Dendritic cell treated with granulocyte-macrophage colony-stimulating factor and Interleukin-4, amounts not matched to agents 40 ng/mL and 50 ng/mL, for 4 days (primary cell): Measurements from ENCODE around the gene AK4.

Experiments
- H3K27ac Mint-ChIP-seq: one replicate; pipeline ENCODE4 v1.8.0; 2022; ENCODE audit warnings: mild to moderate bottlenecking, mixed read lengths
- H3K27me3 Mint-ChIP-seq: one replicate; pipeline ENCODE4 v1.8.0; 2022; ENCODE audit warnings: mild to moderate bottlenecking, mixed read lengths
- H3K36me3 Mint-ChIP-seq: one replicate; pipeline ENCODE4 v1.8.0; 2022; ENCODE audit warnings: low read depth, mixed read lengths
- H3K4me1 Mint-ChIP-seq: one replicate; pipeline ENCODE4 v1.8.0; 2022; ENCODE audit warnings: low read depth, mixed read lengths
- H3K4me3 Mint-ChIP-seq: one replicate; pipeline ENCODE4 v1.8.0; 2022; ENCODE audit warnings: mild to moderate bottlenecking, moderate library complexity, mixed read lengths
- H3K9me3 Mint-ChIP-seq: one replicate; pipeline ENCODE4 v1.8.0; 2022; ENCODE audit warnings: mixed read lengths
- intact Hi-C: fragments of 100-400 bp; cut with micrococcal nuclease; formaldehyde crosslinking; loops from one replicate; pipeline ENCODE4 v1.15.0; 2022

The AK4 gene

GRCh38 chr1:65176056-65176450, 28.1 kb downstream of the AK4 start:
- Mint-ChIP-seq H3K4me3 (no peak overlapping the region), H3K27me3 (peaks cover 3% of the 10 kb centered on the region), H3K9me3 (no peaks in the 10 kb centered on the region), H3K4me1 (peaks cover 61% of the 10 kb centered on the region), H3K27ac (peak overlapping the region; percentile 43), H3K36me3 (no peaks in the 10 kb centered on the region)
- intact Hi-C loops = no loop called here

- no peaks in the 10 kb centered on the region for H3K36me3 Mint-ChIP-seq
- peak overlapping the region; percentile 43 for H3K27ac Mint-ChIP-seq
- H3K4me3 Mint-ChIP-seq = peak overlapping the region; percentile 20
- H3K4me1 Mint-ChIP-seq = peaks cover 63% of the 10 kb centered on the region
- no peaks in the 10 kb centered on the region for H3K9me3 Mint-ChIP-seq
- intact Hi-C loops = no loop called here
- peaks cover 3% of the 10 kb centered on the region for H3K27me3 Mint-ChIP-seq
These were observed 28.6 kb downstream of the AK4 start for GRCh38 chr1:65176591-65176990.

DNA sequence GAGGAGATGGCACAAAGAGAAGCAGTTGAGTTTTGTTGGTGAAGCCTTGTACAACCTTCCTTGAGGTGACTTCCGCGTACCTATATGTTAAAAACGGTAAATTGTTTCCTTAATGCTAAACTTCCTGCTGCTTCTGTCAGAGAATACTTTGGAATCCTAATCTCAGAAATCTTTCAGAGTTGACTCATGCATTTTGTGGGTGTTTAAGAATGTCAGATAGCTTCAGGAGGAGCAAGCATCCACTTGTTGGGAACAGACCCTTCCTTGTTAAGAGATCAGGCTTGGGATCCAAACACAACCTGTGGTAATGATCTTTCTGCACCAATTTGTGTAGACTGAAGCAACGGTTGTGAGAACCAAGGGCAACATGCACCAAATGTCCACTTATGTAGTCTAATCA, 29.5 kb downstream of the AK4 start:
- H3K4me3 Mint-ChIP-seq = no peak overlapping the region
- no peaks in the 10 kb centered on the region for H3K9me3 Mint-ChIP-seq
- intact Hi-C loops = no loop called here
- peaks cover 3% of the 10 kb centered on the region for H3K27me3 Mint-ChIP-seq
- H3K27ac Mint-ChIP-seq = no peak overlapping the region
- H3K36me3 Mint-ChIP-seq = no peaks in the 10 kb centered on the region
- H3K4me1 Mint-ChIP-seq = peaks cover 63% of the 10 kb centered on the region

DNA sequence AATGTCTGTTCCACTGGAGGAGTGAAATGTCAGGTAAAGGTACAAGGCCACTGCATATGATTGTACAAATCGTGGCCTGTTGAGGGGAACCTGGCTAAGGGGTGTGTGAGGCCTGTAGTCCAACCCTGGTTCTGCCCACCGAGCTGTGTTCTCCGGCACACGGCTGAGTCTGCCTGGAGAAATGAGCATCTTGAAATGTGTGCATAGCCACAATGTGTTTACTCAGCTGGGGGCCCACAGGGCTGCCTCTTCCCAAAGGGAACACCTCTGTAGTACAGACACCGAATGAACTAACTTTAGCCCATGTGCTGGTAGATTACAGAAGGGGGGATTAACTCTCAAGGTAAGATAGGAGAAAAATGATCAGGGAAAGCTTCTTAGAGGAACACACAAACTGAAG, 30.2 kb downstream of the AK4 start:
- Mint-ChIP-seq H3K27me3 (peaks cover 3% of the 10 kb centered on the region), H3K36me3 (no peaks in the 10 kb centered on the region), H3K4me3 (no peak overlapping the region), H3K27ac (no peak overlapping the region), H3K9me3 (no peaks in the 10 kb centered on the region), H3K4me1 (peaks cover 57% of the 10 kb centered on the region)
- intact Hi-C loops = no loop called here

DNA sequence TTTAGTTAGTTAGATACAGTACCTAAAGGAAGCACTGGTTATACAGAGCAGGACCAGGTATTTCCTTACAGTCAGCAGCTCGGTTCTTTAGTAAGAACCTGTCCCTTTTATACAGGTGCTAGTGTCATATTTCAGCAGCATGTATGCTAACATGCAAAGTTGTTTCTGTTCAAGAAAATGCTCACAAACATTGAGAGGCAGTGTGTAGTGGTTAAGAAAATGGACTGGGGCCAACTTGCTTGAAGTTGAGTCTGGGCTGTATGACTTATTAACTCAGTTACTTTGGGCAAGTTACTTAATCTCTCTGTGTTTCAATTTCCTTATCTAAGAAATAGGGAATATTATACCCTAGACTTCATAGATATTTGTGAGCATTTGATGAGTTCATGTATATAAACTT, 31.1 kb downstream of the AK4 start:
- H3K9me3 Mint-ChIP-seq = no peaks in the 10 kb centered on the region
- H3K27me3 Mint-ChIP-seq = peaks cover 3% of the 10 kb centered on the region

GRCh38 chr1:65180977-65181376, 33.0 kb downstream of the AK4 start:
- peaks cover 3% of the 10 kb centered on the region for H3K27me3 Mint-ChIP-seq
- no peak overlapping the region for H3K4me3 Mint-ChIP-seq
- H3K4me1 Mint-ChIP-seq = peaks cover 31% of the 10 kb centered on the region
- no peak overlapping the region for H3K27ac Mint-ChIP-seq
- intact Hi-C loops = no loop called here
- H3K9me3 Mint-ChIP-seq = no peaks in the 10 kb centered on the region
- no peaks in the 10 kb centered on the region for H3K36me3 Mint-ChIP-seq

More for the DNA sequence above, 31.1 kb downstream of the AK4 start:
- Mint-ChIP-seq H3K4me1 (peaks cover 47% of the 10 kb centered on the region), H3K36me3 (no peaks in the 10 kb centered on the region), H3K27ac (no peak overlapping the region), H3K4me3 (no peak overlapping the region)
- intact Hi-C loops = no loop called here

- H3K27ac Mint-ChIP-seq = no peak overlapping the region
- peaks cover 3% of the 10 kb centered on the region for H3K27me3 Mint-ChIP-seq
- H3K4me1 Mint-ChIP-seq = peaks cover 29% of the 10 kb centered on the region
- H3K36me3 Mint-ChIP-seq = no peaks in the 10 kb centered on the region
- H3K9me3 Mint-ChIP-seq = no peaks in the 10 kb centered on the region
- no peak overlapping the region for H3K4me3 Mint-ChIP-seq
- intact Hi-C loops = no loop called here
These were observed 34.8 kb downstream of the AK4 start for GRCh38 chr1:65182658-65183268.

- intact Hi-C loops = no loop called here
- Mint-ChIP-seq H3K36me3 (peaks cover 41% of the 10 kb centered on the region), H3K4me1 (peaks cover 24% of the 10 kb centered on the region), H3K9me3 (no peaks in the 10 kb centered on the region), H3K27me3 (no peaks in the 10 kb centered on the region), H3K27ac (peak overlapping the region; percentile 26), H3K4me3 (no peak overlapping the region)
These were observed 41.6 kb downstream of the AK4 start for GRCh38 chr1:65189576-65190115.

DNA sequence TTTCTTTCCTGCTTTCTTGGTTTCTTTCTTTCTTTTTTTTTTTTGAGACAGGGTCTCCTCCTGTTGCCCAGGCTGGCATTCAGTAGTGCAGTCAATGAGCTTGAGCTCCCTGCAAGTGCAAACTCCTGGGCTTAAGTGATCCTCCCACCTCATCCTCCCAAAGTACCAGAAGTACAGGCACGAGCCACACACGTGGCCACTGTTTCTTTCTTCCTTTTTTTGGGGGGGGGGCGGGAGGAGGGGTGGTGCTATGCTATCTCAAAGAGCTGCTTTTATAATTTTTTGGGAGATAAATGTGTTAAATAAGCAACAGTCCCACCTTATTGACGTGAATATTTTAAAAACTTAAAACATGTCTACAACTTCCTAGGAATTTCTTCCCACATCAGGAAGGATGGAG, 42.2 kb downstream of the AK4 start:
- Mint-ChIP-seq H3K27ac (peak overlapping the region; percentile 26), H3K4me1 (peaks cover 24% of the 10 kb centered on the region), H3K4me3 (no peak overlapping the region), H3K9me3 (no peaks in the 10 kb centered on the region), H3K27me3 (no peaks in the 10 kb centered on the region), H3K36me3 (peaks cover 43% of the 10 kb centered on the region)
- intact Hi-C loops = no loop called here

DNA sequence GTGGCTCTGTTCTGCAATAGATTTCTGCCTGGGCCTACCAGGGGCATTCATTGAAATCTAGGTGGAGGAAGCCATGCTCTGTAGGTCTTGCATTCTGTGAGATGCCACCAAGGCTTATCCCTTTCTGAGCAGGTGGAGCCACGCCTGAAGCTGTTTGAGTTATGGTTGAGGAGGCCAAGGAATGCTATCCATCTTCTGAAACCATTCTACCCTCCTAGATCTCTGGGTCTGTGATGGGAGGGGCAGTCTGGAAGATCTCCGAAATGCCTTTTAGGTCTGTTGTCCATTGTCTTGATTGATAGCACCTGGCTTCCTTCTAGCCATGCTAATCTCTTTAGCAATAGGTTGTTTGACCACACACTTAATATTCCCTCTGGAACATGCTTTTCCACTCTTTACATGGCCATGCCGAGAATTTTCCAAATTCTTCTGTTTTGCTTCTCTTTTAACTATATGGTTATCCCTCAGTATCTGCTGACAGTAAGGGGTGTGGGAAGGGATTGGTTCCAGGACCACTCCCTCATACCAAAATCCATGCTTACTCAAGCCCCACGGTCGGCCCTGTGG, 45.2 kb downstream of the AK4 start:
- intact Hi-C loops = no loop called here
- no peak overlapping the region for H3K27ac Mint-ChIP-seq
- peaks cover 26% of the 10 kb centered on the region for H3K4me1 Mint-ChIP-seq
- no peaks in the 10 kb centered on the region for H3K9me3 Mint-ChIP-seq
- peaks cover 45% of the 10 kb centered on the region for H3K36me3 Mint-ChIP-seq
- no peak overlapping the region for H3K4me3 Mint-ChIP-seq
- no peaks in the 10 kb centered on the region for H3K27me3 Mint-ChIP-seq

- H3K4me3 Mint-ChIP-seq = no peak overlapping the region
- no peaks in the 10 kb centered on the region for H3K27me3 Mint-ChIP-seq
- H3K4me1 Mint-ChIP-seq = peaks cover 18% of the 10 kb centered on the region
- intact Hi-C loops = no loop called here
- no peak overlapping the region for H3K27ac Mint-ChIP-seq
- peaks cover 47% of the 10 kb centered on the region for H3K36me3 Mint-ChIP-seq
- H3K9me3 Mint-ChIP-seq = no peaks in the 10 kb centered on the region
These were observed 47.8 kb downstream of the AK4 start for GRCh38 chr1:65195495-65196417.

DNA sequence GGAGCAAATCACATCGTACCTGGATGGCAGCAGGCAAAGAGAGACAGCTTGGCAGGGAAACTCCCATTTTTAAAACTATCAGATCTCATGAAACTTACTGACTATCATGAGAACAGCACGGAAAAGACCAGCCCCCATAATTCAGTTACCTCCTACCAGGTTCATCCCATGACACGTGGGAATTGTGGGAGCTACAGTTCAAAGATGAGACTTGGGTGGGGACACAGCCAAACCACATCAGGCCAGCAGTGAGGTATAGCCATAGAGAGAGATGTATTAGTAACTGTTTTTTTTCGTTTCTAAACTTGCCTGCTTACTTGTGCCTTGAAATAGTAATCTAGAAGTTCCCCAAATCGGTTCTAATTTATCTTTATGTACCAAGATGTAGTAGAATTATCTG, 48.9 kb downstream of the AK4 start:
- Mint-ChIP-seq H3K4me3 (no peak overlapping the region), H3K4me1 (peaks cover 25% of the 10 kb centered on the region), H3K27me3 (no peaks in the 10 kb centered on the region), H3K9me3 (no peaks in the 10 kb centered on the region), H3K36me3 (peaks cover 46% of the 10 kb centered on the region), H3K27ac (no peak overlapping the region)
- intact Hi-C loops = no loop called here

DNA sequence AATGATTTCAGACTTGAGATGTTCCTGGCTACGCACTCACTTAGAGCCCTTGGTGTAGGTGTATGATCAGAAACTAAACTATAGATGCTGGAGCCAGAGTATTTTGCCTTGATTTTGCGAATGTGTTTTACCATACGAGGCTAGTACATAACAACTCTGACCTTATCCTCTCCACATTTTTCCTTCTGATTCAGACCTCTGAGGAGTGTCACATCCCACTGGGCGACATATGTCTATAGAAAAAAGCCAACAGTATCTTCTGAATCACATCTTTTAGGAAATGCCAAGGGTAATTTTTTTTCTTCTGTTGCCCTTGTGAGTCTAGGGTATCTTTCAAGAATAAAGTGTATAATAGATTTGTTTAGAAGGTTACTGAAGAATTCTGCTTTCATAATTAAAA, 49.6 kb downstream of the AK4 start:
- Mint-ChIP-seq H3K36me3 (peaks cover 39% of the 10 kb centered on the region), H3K4me3 (no peak overlapping the region), H3K4me1 (peaks cover 25% of the 10 kb centered on the region)

GRCh38 chr1:65198096-65198495, 50.1 kb downstream of the AK4 start:
- peaks cover 35% of the 10 kb centered on the region for H3K36me3 Mint-ChIP-seq

More for the DNA sequence above, 49.6 kb downstream of the AK4 start:
- Mint-ChIP-seq H3K9me3 (no peaks in the 10 kb centered on the region), H3K27me3 (no peaks in the 10 kb centered on the region), H3K27ac (no peak overlapping the region)
- intact Hi-C loops = no loop called here

More at GRCh38 chr1:65198096-65198495, 50.1 kb downstream of the AK4 start:
- H3K9me3 Mint-ChIP-seq = no peaks in the 10 kb centered on the region
- peaks cover 25% of the 10 kb centered on the region for H3K4me1 Mint-ChIP-seq
- H3K4me3 Mint-ChIP-seq = no peak overlapping the region
- H3K27me3 Mint-ChIP-seq = no peaks in the 10 kb centered on the region
- intact Hi-C loops = no loop called here
- no peak overlapping the region for H3K27ac Mint-ChIP-seq
